H1 (cell line): ENCODE results near the gene CTBP2. TPM values are rescaled to one million over a fixed set of nuclear protein-coding genes. Genes with fewer than 3 reads are reported as not detected.
"Not testable (repeated sequence)": the region's sequence is repeated elsewhere in the genome, so short reads cannot be mapped to it uniquely, and the experiment has no call there.

Experiments used
- CTCF ChIA-PET: fragments of 300-600 bp; sonication (Branson Sonifier 250); formaldehyde crosslinking; loops from one replicate; lab custom pipeline; 2021; ENCODE audit not compliant: partially characterized antibody; lab: Charles Lee
- POLR2A ChIA-PET: fragments of 300-600 bp; sonication (Branson Sonifier 250); formaldehyde crosslinking; loops from one replicate; lab custom pipeline; 2021; ENCODE audit warnings: inconsistent platforms; ENCODE audit not compliant: partially characterized antibody; lab: Charles Lee
- DNase-seq, 2 experiments: peaks; one replicate each; pipeline versions ENCODE4 v3.0.0 to v3.0.0-alpha.2; 2010 to 2022; ENCODE audit warnings: low spot score in 2 of 2, low read depth in 1 of 2, mixed read lengths in 1 of 2
- FAIRE-seq: peaks from 2 replicates; lab custom pipeline; 2011; peaks lifted over from hg19 to GRCh38; lab: Jason Lieb, UNC
- H2AFZ ChIP-seq: 2 replicates; pipeline ENCODE4 v1.8.1; 2012; ENCODE audit warnings: low read length, inconsistent platforms
- H2AK5ac ChIP-seq: 2 replicates; pipeline ENCODE4 v1.6.1; 2013; ENCODE audit warnings: low read depth, low read length
- H2BK120ac ChIP-seq: replicated peaks from 2 replicates; pipeline ENCODE3; 2013; ENCODE audit warnings: low read depth, low read length, inconsistent platforms
- H2BK12ac ChIP-seq: 2 replicates; pipeline ENCODE4 v1.6.1; 2013; ENCODE audit warnings: low read depth, low read length
- H2BK15ac ChIP-seq: 2 replicates; pipeline ENCODE4 v1.6.1; 2013; ENCODE audit warnings: low read length
- H2BK20ac ChIP-seq: 2 replicates; pipeline ENCODE4 v1.6.1; 2013; ENCODE audit warnings: low read length
- H2BK5ac ChIP-seq: 2 replicates; pipeline ENCODE4 v1.6.1; 2013; ENCODE audit warnings: low read depth, low read length
- H3K14ac ChIP-seq: 2 replicates; pipeline ENCODE4 v1.6.1; 2013; ENCODE audit warnings: inconsistent platforms; ENCODE audit not compliant: insufficient read length
- H3K18ac ChIP-seq: 2 replicates; pipeline ENCODE4 v1.6.1; 2013; ENCODE audit warnings: low read length; ENCODE audit errors: extremely low read depth
- H3K23ac ChIP-seq: 2 replicates; pipeline ENCODE4 v1.6.1; 2013; ENCODE audit warnings: inconsistent platforms; ENCODE audit not compliant: insufficient read length
- H3K23me2 ChIP-seq: 2 replicates; pipeline ENCODE4 v1.6.1; 2013; ENCODE audit warnings: low read depth, low read length
- H3K27ac ChIP-seq: 2 replicates; pipeline ENCODE4 v1.6.1; 2011; ENCODE audit warnings: low read depth, low read length, inconsistent platforms
- H3K27me3 ChIP-seq, 4 experiments: replicated peaks in 1 of 4; 1 replicate in 1 of 4; 2 replicates in 3 of 4; pipeline versions ENCODE4 v1.6.1 to v1.8.1; 2011 to 2013; ENCODE audit warnings: low read length in 3 of 4, mild to moderate bottlenecking in 3 of 4, inconsistent platforms in 2 of 4, mixed read lengths in 2 of 4, moderate library complexity in 1 of 4; ENCODE audit not compliant: control insufficient read depth in 3 of 4, insufficient read depth in 3 of 4; ENCODE audit errors: extremely low read depth in 1 of 4
- H3K36me3 ChIP-seq, 4 experiments: 2 replicates each; pipeline versions ENCODE4 v1.6.1 to v1.8.1; 2011 to 2013; ENCODE audit warnings: mild to moderate bottlenecking in 4 of 4, low read length in 3 of 4, moderate library complexity in 2 of 4, control low read depth in 1 of 4, inconsistent platforms in 1 of 4; ENCODE audit not compliant: insufficient read depth in 4 of 4, control insufficient read depth in 2 of 4
- H3K4ac ChIP-seq: replicated peaks from 2 replicates; pipeline ENCODE3; 2013; ENCODE audit warnings: low read length, low read depth, mixed read lengths, inconsistent platforms; ENCODE audit not compliant: insufficient read length
- H3K4me1 ChIP-seq, 4 experiments: replicated peaks in 1 of 4; 1 replicate in 1 of 4; 2 replicates in 3 of 4; pipeline versions ENCODE4 v1.6.1 to v1.8.1; 2011 to 2013; ENCODE audit warnings: low read length in 3 of 4, inconsistent platforms in 2 of 4, mixed read lengths in 1 of 4; ENCODE audit not compliant: insufficient read depth in 4 of 4, control insufficient read depth in 3 of 4
- H3K4me2 ChIP-seq, 2 experiments: 2 replicates each; pipeline versions ENCODE4 v1.6.1 to v1.8.1; 2011 to 2013; ENCODE audit warnings: low read depth in 2 of 2, low read length in 2 of 2, control low read depth in 1 of 2, inconsistent platforms in 1 of 2, mild to moderate bottlenecking in 1 of 2; ENCODE audit not compliant: insufficient read depth in 1 of 2
- H3K4me3 ChIP-seq, 4 experiments: fragments of 200-600, 300-600 bp in 1 of 4; sonication (generic), shearing (Covaris generic), sonication (Bioruptor Twin) in 1 of 4; 2 replicates each; pipeline versions ENCODE4 v1.5.1 to v1.8.1; 2011 to 2016; ENCODE audit warnings: low read length in 4 of 4, low read depth in 3 of 4, control low read depth in 2 of 4, inconsistent platforms in 2 of 4, mild to moderate bottlenecking in 2 of 4, mixed read lengths in 1 of 4, moderate library complexity in 1 of 4; ENCODE audit not compliant: insufficient read depth in 2 of 4; ENCODE audit errors: extremely low read depth in 1 of 4
- H3K56ac ChIP-seq: replicated peaks from 2 replicates; pipeline ENCODE3; 2013; ENCODE audit warnings: low read depth, mild to moderate bottlenecking, mixed read lengths, low read length, inconsistent platforms; ENCODE audit not compliant: insufficient read length
- H3K79me1 ChIP-seq: 2 replicates; pipeline ENCODE4 v1.6.1; 2013; ENCODE audit warnings: low read depth, low read length, control low read depth
- H3K79me2 ChIP-seq, 2 experiments: 2 replicates each; pipeline versions ENCODE4 v1.6.1 to v1.8.1; 2012 to 2013; ENCODE audit warnings: low read length in 2 of 2, mild to moderate bottlenecking in 2 of 2, inconsistent platforms in 1 of 2; ENCODE audit not compliant: insufficient read depth in 2 of 2, control insufficient read depth in 1 of 2
- H3K9ac ChIP-seq, 4 experiments: replicated peaks in 1 of 4; 1 replicate in 1 of 4; 2 replicates in 3 of 4; pipeline versions ENCODE4 v1.6.1 to v1.8.1; 2011 to 2013; ENCODE audit warnings: low read depth in 3 of 4, low read length in 3 of 4, control low read depth in 2 of 4, mild to moderate bottlenecking in 2 of 4, moderate library complexity in 2 of 4, inconsistent platforms in 1 of 4; ENCODE audit errors: extremely low read depth in 1 of 4
- H3K9me3 ChIP-seq, 2 experiments: 2 replicates each; pipeline versions ENCODE4 v1.6.1 to v1.8.1; 2012 to 2013; ENCODE audit warnings: mild to moderate bottlenecking in 2 of 2, moderate library complexity in 2 of 2, control low read depth in 1 of 2, inconsistent platforms in 1 of 2, low read depth in 1 of 2, low read length in 1 of 2, mixed read lengths in 1 of 2; ENCODE audit not compliant: insufficient read depth in 2 of 2
- H4K20me1 ChIP-seq, 2 experiments: replicated peaks in 1 of 2; 2 replicates each; pipeline versions ENCODE3 to v1.8.1; 2011 to 2013; ENCODE audit warnings: inconsistent platforms in 2 of 2, low read length in 2 of 2, mild to moderate bottlenecking in 1 of 2; ENCODE audit not compliant: insufficient read depth in 2 of 2, control insufficient read depth in 1 of 2
- H4K5ac ChIP-seq: 2 replicates; pipeline ENCODE4 v1.6.1; 2013; ENCODE audit warnings: low read length, low read depth, mixed read lengths, inconsistent platforms; ENCODE audit not compliant: insufficient read length
- H4K8ac ChIP-seq: 2 replicates; pipeline ENCODE4 v1.8.0; 2013; ENCODE audit warnings: mild to moderate bottlenecking, moderate library complexity, low read length, inconsistent platforms; ENCODE audit not compliant: insufficient read depth; ENCODE audit errors: extremely low read depth
- H4K91ac ChIP-seq: replicated peaks from 2 replicates; pipeline ENCODE3; 2013; ENCODE audit warnings: low read length, mixed read lengths, inconsistent platforms; ENCODE audit not compliant: insufficient read length
- CBX8 ChIP-seq: fragments of 300-800, 300-1000 bp; sonication (generic); IDR thresholded peaks from 2 replicates; pipeline ENCODE4 v1.7.1; 2016; ENCODE audit warnings: low read depth, low read length, borderline replicate concordance
- USF2 ChIP-seq: IDR thresholded peaks from 2 replicates; pipeline ENCODE4 v1.6.1; 2011; ENCODE audit warnings: low read length, improper control_type of control experiment
- YY1 ChIP-seq: IDR thresholded peaks from 2 replicates; pipeline ENCODE4 v1.6.1; 2011; ENCODE audit warnings: low read depth, mild to moderate bottlenecking, low read length
- WGBS, 2 experiments: shearing (Covaris generic) in 1 of 2; methylation state at CpG; one replicate each; pipeline versions ENCODE4 v1.1.6 to v1.1.7; 2013 to 2015; ENCODE audit warnings: low lambda C conversion rate in 2 of 2, mixed read lengths in 2 of 2, inconsistent platforms in 1 of 2, low coverage in 1 of 2, missing lambda C conversion rate in 1 of 2; ENCODE audit not compliant: insufficient replicate concordance in 2 of 2, insufficient coverage in 1 of 2, insufficient read length in 1 of 2; ENCODE audit errors: extremely low coverage in 1 of 2, missing lambda C conversion rate in 1 of 2; 5-methylcytosine and 5-hydroxymethylcytosine counted together
- polyA plus RNA-seq, 7 experiments: library from polyadenylated mRNA; depleted of rRNA in 3 of 7; stranded (reverse) in 5 of 7; unstranded in 2 of 7; fragments of >200 nt in 5 of 7; fragments of 200-250 nt in 2 of 7; gene quantifications; 1 replicate in 5 of 7; 2 replicates in 1 of 7; 4 replicates in 1 of 7; pipeline versions ENCODE4 v1.2.1 to v1.2.3, GENCODE V29; 2011 to 2013; ENCODE audit warnings: missing spikeins in 2 of 7, mixed read lengths in 2 of 7
- total RNA-seq: library from RNA; stranded (reverse); fragmentation: NEBNext Ultra II Directional; extraction: Animal tissue kit (Norgen Biotek cat#: 25700); gene quantifications from 2 replicates; pipeline ENCODE4 v1.2.1, GENCODE V29; 2021
- TF ChIP-seq, protein P1 (sequence below): IDR thresholded peaks from 2 replicates; pipeline ENCODE4 v1.6.1; 2012; ENCODE audit warnings: low read length, inconsistent platforms

Gene CTBP2
- total and polyA plus RNA-seq, 2 of the 8 experiments (the other 6 are each of a cell fraction or from before 2014, with no cell fraction given): 208 to 221 TPM

GRCh38 chr10:124989526-124989925, 170.8 kb downstream of the CTBP2 start (continued):
- TF ChIP-seq YY1: no peak
- TF ChIP-seq CBX8: no peak
- TF ChIP-seq, protein P1, sequence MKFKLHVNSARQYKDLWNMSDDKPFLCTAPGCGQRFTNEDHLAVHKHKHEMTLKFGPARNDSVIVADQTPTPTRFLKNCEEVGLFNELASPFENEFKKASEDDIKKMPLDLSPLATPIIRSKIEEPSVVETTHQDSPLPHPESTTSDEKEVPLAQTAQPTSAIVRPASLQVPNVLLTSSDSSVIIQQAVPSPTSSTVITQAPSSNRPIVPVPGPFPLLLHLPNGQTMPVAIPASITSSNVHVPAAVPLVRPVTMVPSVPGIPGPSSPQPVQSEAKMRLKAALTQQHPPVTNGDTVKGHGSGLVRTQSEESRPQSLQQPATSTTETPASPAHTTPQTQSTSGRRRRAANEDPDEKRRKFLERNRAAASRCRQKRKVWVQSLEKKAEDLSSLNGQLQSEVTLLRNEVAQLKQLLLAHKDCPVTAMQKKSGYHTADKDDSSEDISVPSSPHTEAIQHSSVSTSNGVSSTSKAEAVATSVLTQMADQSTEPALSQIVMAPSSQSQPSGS: no peak
- no peak for TF ChIP-seq USF2

DNA sequence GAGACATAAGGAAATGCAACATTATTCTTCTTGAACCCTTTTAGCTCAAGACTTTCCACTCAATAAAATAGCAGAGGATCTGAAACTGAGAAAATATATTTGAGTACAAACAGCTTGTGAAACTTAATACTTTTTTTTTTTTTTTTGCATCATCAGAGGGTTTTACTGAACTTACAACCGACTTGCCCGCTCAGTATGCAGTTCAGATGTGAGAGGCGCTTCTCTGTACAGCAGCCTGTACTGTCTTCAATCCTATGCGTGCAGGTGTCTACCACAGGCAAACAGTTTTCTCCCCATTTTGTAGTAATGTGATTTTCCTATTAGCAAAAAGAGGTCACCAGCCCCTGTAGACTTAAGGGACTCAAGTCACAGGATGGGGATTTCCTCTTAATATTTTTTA, 171.6 kb downstream of the CTBP2 start:
- not testable (repeated sequence) for H3K9me3 ChIP-seq, H3K4me3 ChIP-seq, FAIRE-seq, H2BK12ac ChIP-seq, H3K23me2 ChIP-seq, H3K27me3 ChIP-seq, H4K5ac ChIP-seq, H3K27ac ChIP-seq, H2BK5ac ChIP-seq, H2AK5ac ChIP-seq, H2BK15ac ChIP-seq, H3K4ac ChIP-seq, H3K18ac ChIP-seq, H3K56ac ChIP-seq, H2BK120ac ChIP-seq, H4K91ac ChIP-seq, H3K23ac ChIP-seq, DNase-seq, H2BK20ac ChIP-seq, H3K79me1 ChIP-seq, H4K8ac ChIP-seq, H3K79me2 ChIP-seq, H3K14ac ChIP-seq, H3K4me1 ChIP-seq, H3K4me2 ChIP-seq, H3K9ac ChIP-seq, H2AFZ ChIP-seq
- CTCF ChIA-PET: interaction anchor here (1.2 to 1.7 kb wide), 2 partner anchors 10 to 77 kb away, joined by 3 to 5 read pairs; no protein-coding TSS in a partner anchor
- peaks cover 11 to 14% of the 10 kb centered on the region in 2 experiments for H4K20me1 ChIP-seq
- 99% methylated on average over 4 of the region's 4 CpGs; no CpG with 5 or more reads in 1 of the 2 experiments for WGBS, 2 experiments
- POLR2A ChIA-PET: interaction anchor here (0.9 kb wide), 1 partner anchor 11 kb away, joined by 3 read pairs; no protein-coding TSS in a partner anchor
- peaks cover 25 to 91% (median 52%) of the 10 kb centered on the region in 4 experiments for H3K36me3 ChIP-seq
